ENCODE measurements around the gene CCR7. TPM values are rescaled to one million over a fixed set of nuclear protein-coding genes. Genes with fewer than 3 reads are reported as not detected.

CCR7 gene
- total RNA-seq, 4 donors from 2014 or later, result 0.33 TPM; not detected in 3

GRCh38 chr17:40556198-40556661 is 9.0 kb downstream of the CCR7 start:
- Histone ChIP-seq H3K9me3 (no peaks in the 10 kb centered on the region), H3K4me1 (peaks cover 84 to 93% (median 90%) of the 10 kb centered on the region in 4 donors), H3K27ac (replicated peaks in 1 of 4) (peak overlapping the region; percentile 49 to 79 (median 63)), H3K4me3 (no peak overlapping the region), H3K36me3 (no peaks in the 10 kb centered on the region), H3K27me3 (no peaks in the 10 kb centered on the region)
- intact Hi-C loops (cut with DNase I), result no loop called here
- TF ChIP-seq POLR2AphosphoS5 (IDR thresholded peaks at IDR 0.05) (no peak), CTCF (IDR thresholded peaks at IDR 0.05) (no peak), POLR2A (IDR thresholded peaks at IDR 0.05; ENCODE audit: low read depth) (no peak)
- 100% methylated on average over 1 of the region's 1 CpG for WGBS
- DNase-seq (ENCODE audit: extremely low spot score), result no peak

GRCh38 chr17:40555296-40556190 is 9.7 kb downstream of the CCR7 start:
- Histone ChIP-seq H3K36me3 (no peaks in the 10 kb centered on the region), H3K27ac (replicated peaks in 1 of 4) (peak overlapping the region in 3 of 4 donors; percentile 59 to 83 (median 67)), H3K9me3 (no peaks in the 10 kb centered on the region), H3K27me3 (no peaks in the 10 kb centered on the region), H3K4me1 (peaks cover 85 to 97% (median 94%) of the 10 kb centered on the region in 4 donors), H3K4me3 (no peak overlapping the region)
- peak; percentile 79 for DNase-seq (ENCODE audit: extremely low spot score)
- TF ChIP-seq POLR2AphosphoS5 (IDR thresholded peaks at IDR 0.05) (no peak), EP300 (IDR thresholded peaks at IDR 0.05) (no peak), CTCF (IDR thresholded peaks at IDR 0.05) (no peak), POLR2A (IDR thresholded peaks at IDR 0.05; ENCODE audit: low read depth) (no peak)
- WGBS, result 96% methylated on average over 26 of the region's 26 CpGs
- intact Hi-C loops (cut with DNase I), result no loop called here

- no peak for TF ChIP-seq EP300 (IDR thresholded peaks at IDR 0.05)
- TF ChIP-seq POLR2A (IDR thresholded peaks at IDR 0.05; ENCODE audit: low read depth), result no peak
- no peak for TF ChIP-seq POLR2AphosphoS5 (IDR thresholded peaks at IDR 0.05)
- TF ChIP-seq CTCF (IDR thresholded peaks at IDR 0.05), result no peak
- Histone ChIP-seq H3K36me3 (no peaks in the 10 kb centered on the region), H3K27ac (replicated peaks in 1 of 4) (peak overlapping the region; percentile 71 to 83 (median 81)), H3K4me1 (peaks cover 87 to 97% (median 94%) of the 10 kb centered on the region in 4 donors), H3K9me3 (no peaks in the 10 kb centered on the region), H3K4me3 (no peak overlapping the region), H3K27me3 (no peaks in the 10 kb centered on the region)
- peak; percentile 50 for DNase-seq (ENCODE audit: extremely low spot score)
- 97% methylated on average over 18 of the region's 27 CpGs for WGBS
- intact Hi-C loops (cut with DNase I), result no loop called here
These were observed 10.5 kb downstream of the CCR7 start for GRCh38 chr17:40554646-40555295.

GRCh38 chr17:40553694-40554534 is 11.4 kb downstream of the CCR7 start:
- no peaks in the 10 kb centered on the region for H3K27me3 ChIP-seq
- intact Hi-C loops (cut with DNase I), result no loop called here
- H3K36me3 ChIP-seq, result no peaks in the 10 kb centered on the region
- peak; percentile 40 to 48 for TF ChIP-seq POLR2AphosphoS5 (IDR thresholded peaks at IDR 0.05)
- no peak for TF ChIP-seq EP300 (IDR thresholded peaks at IDR 0.05)
- no peak for TF ChIP-seq CTCF (IDR thresholded peaks at IDR 0.05)
- 46% methylated on average over 19 of the region's 19 CpGs for WGBS
- peaks cover 87 to 97% (median 94%) of the 10 kb centered on the region in 4 donors for H3K4me1 ChIP-seq
- peak overlapping the region in 2 of 4 donors; percentile 15 to 19 for H3K4me3 ChIP-seq
- H3K9me3 ChIP-seq, result no peaks in the 10 kb centered on the region
- peak overlapping the region; percentile 71 to 83 (median 81) for H3K27ac ChIP-seq (replicated peaks in 1 of 4)
- peak; percentile 91 for DNase-seq (ENCODE audit: extremely low spot score)

Data from esophagus muscularis mucosa (tissue), 4 donors.